ENCODE measurements around the gene CACNA2D3. TPM values are rescaled to one million over a fixed set of nuclear protein-coding genes. Genes with fewer than 3 reads are reported as not detected.

The CACNA2D3 gene
- total and polyA plus RNA-seq, 7 experiments from 2014 or later: 0.27 to 4.1 TPM; not detected in 5

DNA sequence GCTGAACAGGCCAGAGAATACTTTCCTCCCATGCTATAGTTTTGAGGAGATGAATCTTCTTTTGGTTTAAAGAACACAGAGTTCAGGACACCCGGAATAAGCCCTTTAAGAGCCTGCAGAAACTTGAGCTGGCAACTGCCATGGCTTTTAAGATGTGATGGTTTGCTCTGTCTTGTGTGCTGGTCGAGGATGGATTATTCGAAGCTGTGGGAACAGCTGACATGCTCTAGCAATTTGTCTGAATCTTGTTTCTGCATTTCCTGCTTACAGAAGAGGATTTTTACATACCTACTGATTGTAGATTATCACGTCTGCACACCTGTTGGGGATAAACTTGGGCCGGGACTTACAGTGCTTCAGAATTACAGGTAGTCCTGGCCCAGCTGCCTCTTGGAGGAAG is 408.6 kb downstream of the CACNA2D3 start:
- ATAC-seq (no peak), DNase-seq (no peak)
- Mint-ChIP-seq H3K4me1 (peaks cover 0 to 2% (median 0%) of the 10 kb centered on the region in 7 donors), H3K4me3 (no peak overlapping the region), H3K27me3 (peaks cover 0 to 8% (median 5%) of the 10 kb centered on the region in 5 donors), H3K36me3 (peaks cover 0 to 4% (median 0%) of the 10 kb centered on the region in 5 donors), H3K9me3 (peaks cover 0 to 27% (median 12%) of the 10 kb centered on the region in 11 donors), H3K27ac (no peak overlapping the region)
- H3K27me3 ChIP-seq (ENCODE audit: control insufficient read depth in 2 of 2, insufficient read depth in 2 of 2, low read length in 2 of 2): no peaks in the 10 kb centered on the region
- intact Hi-C loops (cut with micrococcal nuclease): no loop called here
- CTCF ChIA-PET: interaction anchor here (0.6 kb wide), 1 partner anchor 190 kb away, joined by 4 read pairs; no protein-coding TSS in a partner anchor
- no peaks in the 10 kb centered on the region for H3K4me1 ChIP-seq (ENCODE audit: control insufficient read depth in 2 of 2, insufficient read depth in 2 of 2, low read length in 2 of 2)
- no peak overlapping the region for H3K27ac ChIP-seq (ENCODE audit: low read depth, low read length)
- POLR2A ChIA-PET: no interaction called here
- H3K36me3 ChIP-seq (ENCODE audit: control insufficient read depth in 2 of 3, insufficient read depth in 3 of 3, low read length in 3 of 3): no peaks in the 10 kb centered on the region
- no peak overlapping the region for H3K4me3 ChIP-seq (ENCODE audit: low read length)
- no peaks in the 10 kb centered on the region for H3K9me3 ChIP-seq (ENCODE audit: control insufficient read depth in 2 of 3, low read length in 3 of 3)

DNA sequence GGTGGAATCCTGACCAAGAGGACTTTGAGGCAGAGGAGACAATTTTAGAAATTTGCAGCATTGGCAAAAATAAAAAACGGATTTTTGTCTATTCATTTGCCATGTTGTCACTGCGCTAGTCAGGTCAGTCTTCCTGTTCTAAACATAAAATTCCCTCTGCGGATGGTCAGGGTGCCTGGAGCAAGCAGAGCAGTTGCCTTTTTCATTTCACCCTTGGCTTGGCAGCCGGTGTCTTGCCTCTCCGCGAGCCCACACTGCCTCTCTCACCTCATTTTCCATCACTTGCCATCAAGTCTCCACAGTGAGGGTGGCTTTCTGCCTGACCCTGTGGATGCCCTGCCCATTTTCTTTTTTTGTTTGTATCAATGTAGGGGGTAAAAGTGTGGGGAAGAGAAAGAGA is 409.4 kb downstream of the CACNA2D3 start:
- peaks cover 0 to 8% (median 5%) of the 10 kb centered on the region in 5 donors for H3K27me3 Mint-ChIP-seq
- Histone ChIP-seq H3K4me3 (ENCODE audit: low read length) (no peak overlapping the region), H3K4me1 (ENCODE audit: control insufficient read depth in 2 of 2, insufficient read depth in 2 of 2, low read length in 2 of 2) (no peaks in the 10 kb centered on the region), H3K36me3 (ENCODE audit: control insufficient read depth in 2 of 3, insufficient read depth in 3 of 3, low read length in 3 of 3) (no peaks in the 10 kb centered on the region), H3K9me3 (ENCODE audit: control insufficient read depth in 2 of 3, low read length in 3 of 3) (no peaks in the 10 kb centered on the region), H3K27me3 (ENCODE audit: control insufficient read depth in 2 of 2, insufficient read depth in 2 of 2, low read length in 2 of 2) (no peaks in the 10 kb centered on the region), H3K27ac (ENCODE audit: low read depth, low read length) (no peak overlapping the region)
- H3K4me1 Mint-ChIP-seq: peaks cover 0 to 2% (median 0%) of the 10 kb centered on the region in 7 donors
- ChIA-PET POLR2A (no interaction called here), CTCF (interaction anchor here (0.6 kb wide), 1 partner anchor 190 kb away, joined by 4 read pairs; no protein-coding TSS in a partner anchor)
- DNase-seq: no peak
- intact Hi-C loops (cut with micrococcal nuclease): no loop called here
- H3K4me3 Mint-ChIP-seq: no peak overlapping the region
- no peak for ATAC-seq
- peaks cover 0 to 19% (median 7%) of the 10 kb centered on the region in 11 donors for H3K9me3 Mint-ChIP-seq
- H3K36me3 Mint-ChIP-seq: peaks cover 0 to 4% (median 0%) of the 10 kb centered on the region in 5 donors
- no peak overlapping the region for H3K27ac Mint-ChIP-seq

DNA sequence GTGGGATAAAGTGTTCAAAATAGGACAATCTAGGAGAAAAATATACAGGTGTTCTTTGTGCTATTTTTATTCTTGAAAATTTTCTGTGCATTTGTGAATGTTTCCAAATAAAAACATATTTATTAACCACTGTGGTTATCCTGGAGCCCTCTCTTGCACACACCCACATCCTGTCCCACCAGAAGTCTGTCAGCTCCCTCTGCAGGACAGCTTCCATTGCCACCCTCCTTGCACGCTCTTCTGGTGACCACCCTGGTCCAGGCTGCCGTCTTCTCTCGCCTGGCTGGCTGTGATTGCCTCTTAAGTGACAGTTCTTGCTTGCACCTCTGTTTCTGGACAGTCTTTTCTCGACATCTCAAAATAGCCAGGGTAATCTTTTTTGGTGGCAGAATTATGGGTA is 411.5 kb downstream of the CACNA2D3 start:
- H3K4me3 Mint-ChIP-seq: no peak overlapping the region
- H3K9me3 Mint-ChIP-seq: peaks cover 0 to 8% (median 0%) of the 10 kb centered on the region in 11 donors
- CTCF ChIA-PET: no interaction called here
- ATAC-seq (no peak), DNase-seq (no peak)
- peaks cover 0 to 2% (median 0%) of the 10 kb centered on the region in 7 donors for H3K4me1 Mint-ChIP-seq
- H3K36me3 Mint-ChIP-seq: no peaks in the 10 kb centered on the region
- Histone ChIP-seq H3K36me3 (ENCODE audit: control insufficient read depth in 2 of 3, insufficient read depth in 3 of 3, low read length in 3 of 3) (no peaks in the 10 kb centered on the region), H3K27ac (ENCODE audit: low read depth, low read length) (no peak overlapping the region), H3K27me3 (ENCODE audit: control insufficient read depth in 2 of 2, insufficient read depth in 2 of 2, low read length in 2 of 2) (no peaks in the 10 kb centered on the region), H3K4me3 (ENCODE audit: low read length) (no peak overlapping the region), H3K4me1 (ENCODE audit: control insufficient read depth in 2 of 2, insufficient read depth in 2 of 2, low read length in 2 of 2) (no peaks in the 10 kb centered on the region), H3K9me3 (ENCODE audit: control insufficient read depth in 2 of 3, low read length in 3 of 3) (no peaks in the 10 kb centered on the region)
- intact Hi-C loops (cut with micrococcal nuclease): no loop called here
- POLR2A ChIA-PET: no interaction called here
- H3K27ac Mint-ChIP-seq: no peak overlapping the region
- peaks cover 0 to 8% (median 5%) of the 10 kb centered on the region in 5 donors for H3K27me3 Mint-ChIP-seq

DNA sequence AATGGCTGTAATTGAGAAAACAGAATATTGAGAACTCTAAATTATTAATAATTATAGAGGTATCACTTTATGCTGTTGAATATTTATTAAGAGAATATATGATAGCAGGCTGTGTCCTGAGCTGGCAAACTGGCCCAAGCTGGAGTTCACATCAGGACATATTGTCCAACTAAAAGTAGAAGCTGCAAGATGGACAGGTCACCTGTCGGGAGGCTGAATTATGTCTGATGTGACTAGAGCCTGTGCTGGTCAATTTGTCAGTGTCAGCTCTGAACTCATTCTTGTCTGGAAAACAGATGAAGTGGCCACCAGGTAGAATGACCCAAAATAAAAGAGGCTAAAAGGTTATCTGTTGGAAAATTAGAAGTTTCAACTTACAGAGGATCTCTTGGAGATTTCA is 413.3 kb downstream of the CACNA2D3 start:
- DNase-seq: no peak
- Mint-ChIP-seq H3K4me3 (no peak overlapping the region), H3K27me3 (peaks cover 0 to 8% (median 5%) of the 10 kb centered on the region in 5 donors), H3K4me1 (peaks cover 0 to 2% (median 0%) of the 10 kb centered on the region in 7 donors), H3K27ac (no peak overlapping the region), H3K36me3 (no peaks in the 10 kb centered on the region), H3K9me3 (peaks cover 0 to 9% (median 0%) of the 10 kb centered on the region in 11 donors)
- ATAC-seq: no peak
- ChIA-PET CTCF (no interaction called here), POLR2A (no interaction called here)
- Histone ChIP-seq H3K4me1 (ENCODE audit: control insufficient read depth in 2 of 2, insufficient read depth in 2 of 2, low read length in 2 of 2) (no peaks in the 10 kb centered on the region), H3K36me3 (ENCODE audit: control insufficient read depth in 2 of 3, insufficient read depth in 3 of 3, low read length in 3 of 3) (no peaks in the 10 kb centered on the region), H3K27ac (ENCODE audit: low read depth, low read length) (no peak overlapping the region), H3K9me3 (ENCODE audit: control insufficient read depth in 2 of 3, low read length in 3 of 3) (no peaks in the 10 kb centered on the region), H3K27me3 (ENCODE audit: control insufficient read depth in 2 of 2, insufficient read depth in 2 of 2, low read length in 2 of 2) (no peaks in the 10 kb centered on the region), H3K4me3 (ENCODE audit: low read length) (no peak overlapping the region)
- intact Hi-C loops (cut with micrococcal nuclease): no loop called here

- peaks cover 0 to 9% (median 0%) of the 10 kb centered on the region in 11 donors for H3K9me3 Mint-ChIP-seq
- Histone ChIP-seq H3K4me1 (ENCODE audit: control insufficient read depth in 2 of 2, insufficient read depth in 2 of 2, low read length in 2 of 2) (no peaks in the 10 kb centered on the region), H3K36me3 (ENCODE audit: control insufficient read depth in 2 of 3, insufficient read depth in 3 of 3, low read length in 3 of 3) (no peaks in the 10 kb centered on the region), H3K4me3 (ENCODE audit: low read length) (no peak overlapping the region), H3K9me3 (ENCODE audit: control insufficient read depth in 2 of 3, low read length in 3 of 3) (no peaks in the 10 kb centered on the region), H3K27ac (ENCODE audit: low read depth, low read length) (no peak overlapping the region), H3K27me3 (ENCODE audit: control insufficient read depth in 2 of 2, insufficient read depth in 2 of 2, low read length in 2 of 2) (no peaks in the 10 kb centered on the region)
- no peaks in the 10 kb centered on the region for H3K36me3 Mint-ChIP-seq
- POLR2A ChIA-PET: no interaction called here
- DNase-seq: no peak
- CTCF ChIA-PET: no interaction called here
- ATAC-seq: no peak
- peaks cover 0 to 8% (median 5%) of the 10 kb centered on the region in 5 donors for H3K27me3 Mint-ChIP-seq
- no peak overlapping the region for H3K27ac Mint-ChIP-seq
- H3K4me1 Mint-ChIP-seq: peaks cover 0 to 2% (median 0%) of the 10 kb centered on the region in 7 donors
- H3K4me3 Mint-ChIP-seq: no peak overlapping the region
- intact Hi-C loops (cut with micrococcal nuclease): no loop called here
Measured at GRCh38 chr3:54536450-54536849, 414.1 kb downstream of the CACNA2D3 start.

- no peaks in the 10 kb centered on the region for H3K36me3 Mint-ChIP-seq
- ATAC-seq: no peak
- peaks cover 0 to 6% (median 5%) of the 10 kb centered on the region in 5 donors for H3K27me3 Mint-ChIP-seq
- DNase-seq: no peak
- intact Hi-C loops (cut with micrococcal nuclease): no loop called here
- Histone ChIP-seq H3K4me1 (ENCODE audit: control insufficient read depth in 2 of 2, insufficient read depth in 2 of 2, low read length in 2 of 2) (no peaks in the 10 kb centered on the region), H3K36me3 (ENCODE audit: control insufficient read depth in 2 of 3, insufficient read depth in 3 of 3, low read length in 3 of 3) (no peaks in the 10 kb centered on the region), H3K4me3 (ENCODE audit: low read length) (no peak overlapping the region), H3K27ac (ENCODE audit: low read depth, low read length) (no peak overlapping the region), H3K27me3 (ENCODE audit: control insufficient read depth in 2 of 2, insufficient read depth in 2 of 2, low read length in 2 of 2) (no peaks in the 10 kb centered on the region), H3K9me3 (ENCODE audit: control insufficient read depth in 2 of 3, low read length in 3 of 3) (no peaks in the 10 kb centered on the region)
- no peak overlapping the region for H3K4me3 Mint-ChIP-seq
- CTCF ChIA-PET: no interaction called here
- peaks cover 0 to 2% (median 0%) of the 10 kb centered on the region in 7 donors for H3K4me1 Mint-ChIP-seq
- peaks cover 0 to 9% (median 0%) of the 10 kb centered on the region in 11 donors for H3K9me3 Mint-ChIP-seq
- POLR2A ChIA-PET: no interaction called here
- no peak overlapping the region for H3K27ac Mint-ChIP-seq
Measured at GRCh38 chr3:54537506-54537905, 415.2 kb downstream of the CACNA2D3 start.

DNA sequence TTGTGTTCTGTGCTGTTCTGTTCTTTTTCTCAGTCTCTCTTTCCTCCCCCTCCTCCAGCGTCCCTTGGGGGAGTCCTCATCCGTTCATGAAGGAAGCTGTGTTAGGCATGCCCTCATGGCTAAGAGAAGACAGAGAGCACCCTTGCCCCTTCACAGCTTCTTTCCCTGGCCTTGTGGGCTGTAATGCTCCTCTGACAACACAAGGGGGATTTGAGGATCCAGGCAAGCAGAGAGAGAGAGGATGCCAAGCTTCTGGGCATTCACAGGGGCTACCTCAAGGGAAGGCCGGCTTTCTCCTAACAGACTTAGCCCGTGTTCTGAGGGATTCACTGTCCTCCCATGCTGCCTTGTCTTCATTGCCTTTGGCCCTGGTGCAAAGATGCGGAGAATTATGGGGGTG is 416.0 kb downstream of the CACNA2D3 start:
- Mint-ChIP-seq H3K27ac (no peak overlapping the region), H3K9me3 (peaks cover 0 to 10% (median 0%) of the 10 kb centered on the region in 11 donors), H3K27me3 (peaks cover 0 to 5% (median 0%) of the 10 kb centered on the region in 5 donors), H3K4me1 (no peaks in the 10 kb centered on the region), H3K4me3 (no peak overlapping the region), H3K36me3 (no peaks in the 10 kb centered on the region)
- ChIA-PET CTCF (no interaction called here), POLR2A (no interaction called here)
- no peaks in the 10 kb centered on the region for H3K9me3 ChIP-seq (ENCODE audit: control insufficient read depth in 2 of 3, low read length in 3 of 3)
- no peak for DNase-seq
- no peaks in the 10 kb centered on the region for H3K27me3 ChIP-seq (ENCODE audit: control insufficient read depth in 2 of 2, insufficient read depth in 2 of 2, low read length in 2 of 2)
- H3K4me1 ChIP-seq (ENCODE audit: control insufficient read depth in 2 of 2, insufficient read depth in 2 of 2, low read length in 2 of 2): no peaks in the 10 kb centered on the region
- no peak for ATAC-seq
- no peaks in the 10 kb centered on the region for H3K36me3 ChIP-seq (ENCODE audit: control insufficient read depth in 2 of 3, insufficient read depth in 3 of 3, low read length in 3 of 3)
- H3K27ac ChIP-seq (ENCODE audit: low read depth, low read length): no peak overlapping the region
- intact Hi-C loops (cut with micrococcal nuclease): no loop called here
- no peak overlapping the region for H3K4me3 ChIP-seq (ENCODE audit: low read length)
